Measurements from ENCODE around the gene OSBPL6. TPM values are rescaled to one million over a fixed set of nuclear protein-coding genes. Genes with fewer than 3 reads are reported as not detected.

Gene OSBPL6
- total RNA-seq, 1 experiment from 2014 or later, result 2.1 TPM

- ATAC-seq (no peak), DNase-seq (ENCODE audit: low read depth, low spot score) (no peak)
- no peak overlapping the region for H3K27ac ChIP-seq (ENCODE audit: low read length)
- TF ChIP-seq CTCF (IDR thresholded peaks at IDR 0.05) (no peak), TCF7L2 (IDR thresholded peaks at IDR 0.05; ENCODE audit: low read depth, low read length) (no peak), POLR2AphosphoS5 (IDR thresholded peaks at IDR 0.05; ENCODE audit: low read depth, low read length) (no peak), REST (IDR thresholded peaks at IDR 0.05; ENCODE audit: insufficient read depth in 1 of 2, low read depth in 2 of 2, low read length in 1 of 2) (no peak), SIN3A (IDR thresholded peaks at IDR 0.05; ENCODE audit: borderline replicate concordance, insufficient read depth, low read depth, low read length) (no peak)
- no peaks in the 10 kb centered on the region for H3K9me3 ChIP-seq (ENCODE audit: control insufficient read depth, insufficient read depth, low read depth, low read length)
- peaks cover 30% of the 10 kb centered on the region for H3K36me3 ChIP-seq (ENCODE audit: control insufficient read depth, insufficient read depth, low read length)
- intact Hi-C loops (cut with micrococcal nuclease; ENCODE audit: unreplicated experiment), result no loop called here
- H3K4me3 ChIP-seq (ENCODE audit: low read depth in 2 of 2, low read length in 2 of 2), result peak overlapping the region in 1 of 2 experiments; percentile 95; a peak in 3 of 4 replicates
- ChIA-PET POLR2A (interaction anchor here (0.6 kb wide), 1 partner anchor 104 kb away, joined by 4 read pairs; no protein-coding TSS in a partner anchor), CTCF (no interaction called here)
- no peaks in the 10 kb centered on the region for H3K27me3 ChIP-seq (ENCODE audit: control insufficient read depth, insufficient read depth, low read length)
- in situ Hi-C loops (cut with HindIII; ENCODE audit: low pct_unique_long_range_greater_than_20kb, low sequenced_read_pairs), result no loop called here
- peaks cover 9% of the 10 kb centered on the region; the same call in 1 of the 2 replicates for H3K4me1 ChIP-seq (ENCODE audit: control insufficient read depth, insufficient read depth, low read length)
- TSS peak; percentile 57 for BruUV-seq (replicated peaks)
Observed at GRCh38 chr2:178448968-178449661, 254.8 kb downstream of the OSBPL6 start.

- intact Hi-C loops (cut with micrococcal nuclease; ENCODE audit: unreplicated experiment), result loop anchor here (2.0 kb wide), 1 partner anchor 29 kb away; the partner anchor contains the start of gene FKBP7
- TF ChIP-seq POLR2AphosphoS5 (IDR thresholded peaks at IDR 0.05; ENCODE audit: low read depth, low read length) (no peak), REST (IDR thresholded peaks at IDR 0.05; ENCODE audit: insufficient read depth in 1 of 2, low read depth in 2 of 2, low read length in 1 of 2) (no peak), CTCF (IDR thresholded peaks at IDR 0.05) (no peak), SIN3A (IDR thresholded peaks at IDR 0.05; ENCODE audit: borderline replicate concordance, insufficient read depth, low read depth, low read length) (no peak), TCF7L2 (IDR thresholded peaks at IDR 0.05; ENCODE audit: low read depth, low read length) (no peak)
- no peaks in the 10 kb centered on the region for H3K9me3 ChIP-seq (ENCODE audit: control insufficient read depth, insufficient read depth, low read depth, low read length)
- no peak for ATAC-seq
- no peak for DNase-seq (ENCODE audit: low read depth, low spot score)
- H3K4me1 ChIP-seq (ENCODE audit: control insufficient read depth, insufficient read depth, low read length), result peaks cover 9% of the 10 kb centered on the region; the same call in 1 of the 2 replicates
- peaks cover 22% of the 10 kb centered on the region for H3K36me3 ChIP-seq (ENCODE audit: control insufficient read depth, insufficient read depth, low read length)
- in situ Hi-C loops (cut with HindIII; ENCODE audit: low pct_unique_long_range_greater_than_20kb, low sequenced_read_pairs), result no loop called here
- peak overlapping the region; percentile 88 to 95 for H3K4me3 ChIP-seq (ENCODE audit: low read depth in 2 of 2, low read length in 2 of 2)
- ChIA-PET POLR2A (no interaction called here), CTCF (interaction anchor here (0.6 to 0.7 kb wide), 2 partner anchors 14 to 109 kb away, joined by 3 read pairs; no protein-coding TSS in a partner anchor)
- peak overlapping the region; percentile 90 for H3K27ac ChIP-seq (ENCODE audit: low read length)
- no TSS peak for BruUV-seq (replicated peaks)
- H3K27me3 ChIP-seq (ENCODE audit: control insufficient read depth, insufficient read depth, low read length), result no peaks in the 10 kb centered on the region
Observed at GRCh38 chr2:178449700-178450523, 255.6 kb downstream of the OSBPL6 start.

Measured in Panc1 (cell line).